ENCODE results near the gene GTF2H4. TPM values are rescaled to one million over a fixed set of nuclear protein-coding genes. Genes with fewer than 3 reads are reported as not detected.
A peak's percentile ranks its signal among the peaks of the same experiment; 100 is the strongest.
"Not testable (repeated sequence)": the region's sequence is repeated elsewhere in the genome, so short reads cannot be mapped to it uniquely, and the experiment has no call there.

Gene GTF2H4
- total RNA-seq, 4 donors from 2014 or later: 9.5 to 34.4 (median 18.2) TPM

DNA sequence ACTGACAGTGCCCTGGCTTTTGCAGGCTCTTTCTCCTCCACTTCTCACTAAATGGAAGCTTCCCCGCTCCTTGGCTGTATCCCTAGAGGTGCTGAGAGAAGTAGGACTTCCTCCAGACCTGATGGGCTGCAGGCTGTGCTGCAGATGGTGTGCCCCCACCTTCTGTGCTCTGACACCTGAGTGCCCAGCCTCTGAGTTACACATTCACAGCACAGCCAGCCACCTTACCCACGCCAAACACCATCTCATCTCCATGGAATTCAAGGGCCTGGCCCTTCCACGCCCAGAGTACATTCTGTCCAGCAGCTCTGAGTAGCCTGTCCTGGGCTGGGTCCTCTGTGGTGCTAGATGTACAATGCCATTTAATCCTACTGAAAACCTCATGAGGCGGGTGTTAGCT is 18.6 kb downstream of the GTF2H4 start:
- peak; percentile 52 to 70 for DNase-seq
- peak overlapping the region in 2 of 3 donors; percentile 28 to 49 for H3K27ac ChIP-seq
- WGBS, 2 donors: 91 to 95% methylated on average over 4 of the region's 4 CpGs

DNA sequence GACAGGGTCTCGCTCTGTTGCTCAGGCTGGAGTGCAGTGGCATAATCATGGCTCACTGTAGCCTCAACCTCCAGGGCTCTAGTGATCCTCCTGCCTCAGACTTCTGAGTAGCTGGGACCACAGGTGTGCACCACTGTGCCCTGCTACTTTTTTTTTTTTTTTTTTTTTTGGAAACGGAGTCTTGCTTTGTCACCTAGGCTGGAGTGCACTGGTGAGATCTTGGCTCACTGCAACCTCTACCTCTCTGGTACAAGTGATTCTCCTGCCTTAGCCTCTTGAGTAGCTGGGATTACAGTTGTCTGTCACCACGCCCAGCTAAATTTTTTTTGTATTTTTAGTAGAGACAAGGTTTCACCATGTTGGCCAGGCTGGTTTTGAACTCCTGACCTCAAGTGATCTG is 19.1 kb downstream of the GTF2H4 start:
- H3K27ac ChIP-seq; H3K9me3 ChIP-seq; H3K27me3 ChIP-seq; H3K4me3 ChIP-seq (replicated peaks in 1 of 3); DNase-seq; intact Hi-C loops (cut with DNase I): not testable (repeated sequence)
- Histone ChIP-seq H3K36me3 (peaks cover 12 to 25% of the 10 kb centered on the region in 2 donors), H3K4me1 (peaks cover 0 to 13% of the 10 kb centered on the region in 2 donors)
- 92 to 93% methylated on average over 3 of the region's 3 CpGs for WGBS, 2 donors

More for the DNA sequence above, 18.6 kb downstream of the GTF2H4 start:
- TF ChIP-seq, protein P1, sequence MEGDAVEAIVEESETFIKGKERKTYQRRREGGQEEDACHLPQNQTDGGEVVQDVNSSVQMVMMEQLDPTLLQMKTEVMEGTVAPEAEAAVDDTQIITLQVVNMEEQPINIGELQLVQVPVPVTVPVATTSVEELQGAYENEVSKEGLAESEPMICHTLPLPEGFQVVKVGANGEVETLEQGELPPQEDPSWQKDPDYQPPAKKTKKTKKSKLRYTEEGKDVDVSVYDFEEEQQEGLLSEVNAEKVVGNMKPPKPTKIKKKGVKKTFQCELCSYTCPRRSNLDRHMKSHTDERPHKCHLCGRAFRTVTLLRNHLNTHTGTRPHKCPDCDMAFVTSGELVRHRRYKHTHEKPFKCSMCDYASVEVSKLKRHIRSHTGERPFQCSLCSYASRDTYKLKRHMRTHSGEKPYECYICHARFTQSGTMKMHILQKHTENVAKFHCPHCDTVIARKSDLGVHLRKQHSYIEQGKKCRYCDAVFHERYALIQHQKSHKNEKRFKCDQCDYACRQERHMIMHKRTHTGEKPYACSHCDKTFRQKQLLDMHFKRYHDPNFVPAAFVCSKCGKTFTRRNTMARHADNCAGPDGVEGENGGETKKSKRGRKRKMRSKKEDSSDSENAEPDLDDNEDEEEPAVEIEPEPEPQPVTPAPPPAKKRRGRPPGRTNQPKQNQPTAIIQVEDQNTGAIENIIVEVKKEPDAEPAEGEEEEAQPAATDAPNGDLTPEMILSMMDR (IDR thresholded peaks at IDR 0.05): no peak
- TF ChIP-seq POLR2A (IDR thresholded peaks at IDR 0.05): peak in 1 of 2 donors; percentile 32
- no peaks in the 10 kb centered on the region for H3K27me3 ChIP-seq
- intact Hi-C loops (cut with DNase I): no loop called here
- no peaks in the 10 kb centered on the region for H3K9me3 ChIP-seq
- H3K36me3 ChIP-seq: peaks cover 12 to 29% of the 10 kb centered on the region in 2 donors
- no peak overlapping the region for H3K4me3 ChIP-seq (replicated peaks in 1 of 3)
- peaks cover 0 to 9% of the 10 kb centered on the region in 2 donors for H3K4me1 ChIP-seq

DNA sequence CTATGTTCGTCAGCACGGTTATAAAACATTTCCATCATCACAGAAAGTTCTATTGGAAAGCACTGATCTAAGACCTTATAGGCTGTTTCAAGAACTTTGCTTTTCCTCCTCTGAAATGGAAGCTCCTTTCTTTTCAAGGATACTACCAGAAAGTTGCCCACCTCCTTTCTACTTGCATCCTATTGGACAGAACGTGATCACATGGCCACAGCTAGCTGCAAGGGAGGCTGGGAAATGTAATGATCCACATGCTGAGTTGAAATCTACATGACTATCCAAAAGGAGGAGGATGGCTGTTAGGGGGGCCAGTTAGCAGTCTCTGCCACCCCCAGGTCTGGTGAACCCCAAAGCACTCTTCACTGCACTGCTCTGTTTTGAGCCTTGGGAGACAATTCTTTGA is 20.7 kb downstream of the GTF2H4 start:
- intact Hi-C loops (cut with DNase I): no loop called here
- Histone ChIP-seq H3K4me3 (replicated peaks in 1 of 3) (no peak overlapping the region), H3K9me3 (no peaks in the 10 kb centered on the region), H3K36me3 (peaks cover 0 to 10% of the 10 kb centered on the region in 2 donors), H3K4me1 (peaks cover 0 to 14% of the 10 kb centered on the region in 2 donors), H3K27ac (no peak overlapping the region), H3K27me3 (no peaks in the 10 kb centered on the region)
- WGBS, 2 donors: 95 to 99% methylated on average over 3 of the region's 3 CpGs
- DNase-seq: no peak
- no peak for TF ChIP-seq POLR2A (IDR thresholded peaks at IDR 0.05)
- TF ChIP-seq, protein P1 (IDR thresholded peaks at IDR 0.05): no peak

DNA sequence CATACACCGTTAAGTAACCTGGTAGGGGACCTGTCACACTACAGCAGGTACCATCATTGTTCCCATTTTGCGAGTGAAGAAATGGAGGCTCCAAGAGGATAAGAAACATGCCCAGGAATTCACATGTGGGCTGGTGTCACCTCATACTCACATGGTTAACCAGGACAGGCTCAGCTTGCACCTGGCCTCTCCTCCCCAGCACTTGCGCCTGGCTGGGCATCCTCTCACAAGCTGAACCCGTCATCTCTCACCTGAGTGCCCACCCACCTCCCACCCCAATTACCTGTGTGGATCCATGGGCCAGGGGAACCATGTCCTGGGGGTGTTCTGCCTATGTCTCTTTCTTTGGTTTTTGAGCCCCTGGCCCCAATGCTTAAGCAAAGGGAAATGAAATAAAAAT is 22.5 kb downstream of the GTF2H4 start:
- no peak overlapping the region for H3K27ac ChIP-seq
- no peaks in the 10 kb centered on the region for H3K9me3 ChIP-seq
- no peak overlapping the region for H3K4me3 ChIP-seq (replicated peaks in 1 of 3)
- no peak for DNase-seq
- WGBS, 2 donors: 92 to 98% methylated on average over 4 of the region's 4 CpGs
- peaks cover 0 to 8% of the 10 kb centered on the region in 2 donors for H3K36me3 ChIP-seq
- TF ChIP-seq POLR2A (IDR thresholded peaks at IDR 0.05): no peak
- TF ChIP-seq, protein P1 (IDR thresholded peaks at IDR 0.05): no peak
- H3K27me3 ChIP-seq: no peaks in the 10 kb centered on the region
- intact Hi-C loops (cut with DNase I): no loop called here
- H3K4me1 ChIP-seq: peaks cover 0 to 17% of the 10 kb centered on the region in 2 donors

DNA sequence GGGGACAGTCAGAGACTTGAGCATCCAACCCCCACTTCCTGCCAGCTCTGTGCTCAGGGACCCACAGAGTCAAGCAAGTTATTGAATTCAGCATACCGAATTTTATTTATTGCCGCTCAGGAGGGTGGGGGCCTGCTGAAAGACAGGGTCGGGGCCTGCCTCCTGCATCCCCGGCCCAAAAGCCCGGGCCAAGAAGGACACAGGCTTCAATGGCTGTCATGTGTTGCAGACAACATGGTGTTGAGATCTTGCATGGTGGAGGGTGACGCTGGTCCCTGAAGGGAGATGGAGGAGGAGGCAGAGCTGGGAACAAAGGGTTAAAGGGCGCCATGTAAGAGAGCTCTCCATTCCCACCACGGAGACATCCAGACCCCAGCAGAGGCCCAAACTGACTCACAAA is 23.3 kb downstream of the GTF2H4 start:
- intact Hi-C loops (cut with DNase I): no loop called here
- WGBS, 2 donors: 57 to 73% methylated on average over 8 of the region's 8 CpGs
- TF ChIP-seq, protein P1 (IDR thresholded peaks at IDR 0.05): no peak
- TF ChIP-seq POLR2A (IDR thresholded peaks at IDR 0.05): no peak
- no peak for DNase-seq
- Histone ChIP-seq H3K27ac (no peak overlapping the region), H3K36me3 (peaks cover 0 to under 1% of the 10 kb centered on the region in 2 donors), H3K4me3 (replicated peaks in 1 of 3) (no peak overlapping the region), H3K27me3 (no peaks in the 10 kb centered on the region), H3K9me3 (no peaks in the 10 kb centered on the region), H3K4me1 (peaks cover 0 to 17% of the 10 kb centered on the region in 2 donors)

Measured in thyroid gland (tissue), 4 donors.